ENCODE measurements around the gene ZKSCAN5. TPM values are rescaled to one million over a fixed set of nuclear protein-coding genes. Genes with fewer than 3 reads are reported as not detected.
"Not testable (repeated sequence)": the region's sequence is repeated elsewhere in the genome, so short reads cannot be mapped to it uniquely, and the experiment has no call there.

Gene ZKSCAN5
- total and polyA plus RNA-seq, 2 of the 8 experiments (the other 6 are each of a cell fraction or from before 2014, with no cell fraction given) = 5.3 to 13.5 TPM

- peak; percentile 58 for TF ChIP-seq PHF8 (conservative IDR thresholded peaks at IDR 0.05; ENCODE audit: low read depth, low read length)
These were observed 75.7 kb downstream of the ZKSCAN5 start (continued) for GRCh38 chr7:99579956-99580777.

DNA sequence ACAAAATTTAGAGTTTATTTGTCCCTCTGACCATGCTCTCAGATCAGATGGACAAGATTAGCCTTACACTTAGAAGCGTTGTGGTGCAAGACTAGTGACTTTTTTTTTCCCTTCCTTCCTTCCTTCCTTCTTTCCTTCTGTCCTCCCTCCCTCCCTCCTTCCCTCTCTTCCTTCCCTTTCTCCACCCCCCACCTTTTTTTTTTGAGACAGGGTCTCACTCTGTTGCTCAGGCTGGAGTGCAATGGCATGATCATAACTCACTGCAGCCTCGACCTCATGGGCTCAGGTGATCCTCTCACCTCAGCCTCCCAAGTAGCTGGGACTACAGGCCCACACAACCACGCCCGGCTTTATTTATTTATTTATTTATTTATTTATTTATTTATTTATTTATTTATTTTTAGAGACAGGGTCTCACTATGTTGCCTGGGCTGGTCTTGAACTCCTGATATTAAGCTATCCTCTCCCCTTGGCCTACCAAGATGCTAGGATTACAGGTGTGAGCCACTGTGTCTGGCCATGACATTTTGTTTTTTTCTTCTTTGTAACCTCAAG lies 76.4 kb downstream of the ZKSCAN5 start:
- Histone ChIP-seq H3K18ac (ENCODE audit: extremely low read depth, low read length) (peak overlapping the region; percentile 95), H3K4me3 (ENCODE audit: extremely low read depth in 1 of 4, insufficient read depth in 2 of 4, low read depth in 3 of 4, low read length in 4 of 4) (peak overlapping the region; percentile 55 to 67 (median 60)), H2AFZ (ENCODE audit: low read length) (peak overlapping the region; percentile 99), H3K9ac (replicated peaks in 1 of 4; ENCODE audit: extremely low read depth in 1 of 4, low read depth in 3 of 4, low read length in 3 of 4) (peak overlapping the region in 3 of 4 experiments; percentile 25 to 78 (median 52); a peak in 5 of 7 replicates), H2AK5ac (ENCODE audit: low read depth, low read length) (0 out of 2 replicates have a peak overlapping the region, but pooled peaks have one; percentile 60), H2BK5ac (ENCODE audit: low read depth, low read length) (0 out of 2 replicates have a peak overlapping the region, but pooled peaks have one; percentile 2), H2BK12ac (ENCODE audit: low read depth, low read length) (0 out of 2 replicates have a peak overlapping the region, but pooled peaks have one; percentile 64), H3K27ac (ENCODE audit: low read depth, low read length) (peak overlapping the region; percentile 20; the same call in 1 of the 2 replicates), H3K4me2 (ENCODE audit: insufficient read depth in 1 of 2, low read depth in 2 of 2, low read length in 2 of 2) (peak overlapping the region; percentile 82 to 96)
- not testable (repeated sequence) for H4K8ac ChIP-seq (ENCODE audit: extremely low read depth, insufficient read depth, low read length); H3K4ac ChIP-seq (replicated peaks; ENCODE audit: insufficient read length, low read depth, low read length); H3K23me2 ChIP-seq (ENCODE audit: low read depth, low read length); H4K91ac ChIP-seq (replicated peaks; ENCODE audit: insufficient read length, low read length); H3K27me3 ChIP-seq (replicated peaks in 1 of 4; ENCODE audit: control insufficient read depth in 3 of 4, extremely low read depth in 1 of 4, insufficient read depth in 3 of 4, low read length in 3 of 4); H3K4me1 ChIP-seq (replicated peaks in 1 of 4; ENCODE audit: control insufficient read depth in 3 of 4, insufficient read depth in 4 of 4, low read length in 3 of 4); H2BK15ac ChIP-seq (ENCODE audit: low read length); H4K20me1 ChIP-seq (replicated peaks in 1 of 2; ENCODE audit: control insufficient read depth in 1 of 2, insufficient read depth in 2 of 2, low read length in 2 of 2); H2BK120ac ChIP-seq (replicated peaks; ENCODE audit: low read depth, low read length); H3K36me3 ChIP-seq (ENCODE audit: control insufficient read depth in 2 of 4, insufficient read depth in 4 of 4, low read length in 3 of 4); H3K14ac ChIP-seq (ENCODE audit: insufficient read length); H3K79me2 ChIP-seq (ENCODE audit: control insufficient read depth in 1 of 2, insufficient read depth in 2 of 2, low read length in 2 of 2); H3K9me3 ChIP-seq (ENCODE audit: insufficient read depth in 2 of 2, low read depth in 1 of 2, low read length in 1 of 2); H3K79me1 ChIP-seq (ENCODE audit: low read depth, low read length); H4K5ac ChIP-seq (ENCODE audit: insufficient read length, low read depth, low read length); DNase-seq (ENCODE audit: low read depth in 1 of 2, low spot score in 2 of 2); FAIRE-seq; H3K23ac ChIP-seq (ENCODE audit: insufficient read length); H3K56ac ChIP-seq (replicated peaks; ENCODE audit: insufficient read length, low read depth, low read length); H2BK20ac ChIP-seq (ENCODE audit: low read length)
- WGBS, 2 experiments (ENCODE audit: extremely low coverage in 1 of 2, insufficient coverage in 1 of 2, insufficient read length in 1 of 2, insufficient replicate concordance in 2 of 2, low coverage in 1 of 2, low lambda C conversion rate in 2 of 2, missing lambda C conversion rate in 1 of 2) = 59% methylated on average over 4 of the region's 4 CpGs; no CpG with 5 or more reads in 1 of the 2 experiments
- POLR2A ChIA-PET (ENCODE audit: partially characterized antibody) = interaction anchor here (0.9 to 6.5 kb wide), 15 partner anchors 14 to 520 kb away, joined by 3 to 56 read pairs (median 3); partner anchors contain the start of genes BUD31, FAM200A, PDAP1 and TMEM225B
- CTCF ChIA-PET (ENCODE audit: partially characterized antibody) = interaction anchor here (0.6 to 1.8 kb wide), 7 partner anchors 9 to 80 kb away, joined by 3 to 14 read pairs (median 3); no protein-coding TSS in a partner anchor
